ENCODE data around the gene ZNF628.

DNA sequence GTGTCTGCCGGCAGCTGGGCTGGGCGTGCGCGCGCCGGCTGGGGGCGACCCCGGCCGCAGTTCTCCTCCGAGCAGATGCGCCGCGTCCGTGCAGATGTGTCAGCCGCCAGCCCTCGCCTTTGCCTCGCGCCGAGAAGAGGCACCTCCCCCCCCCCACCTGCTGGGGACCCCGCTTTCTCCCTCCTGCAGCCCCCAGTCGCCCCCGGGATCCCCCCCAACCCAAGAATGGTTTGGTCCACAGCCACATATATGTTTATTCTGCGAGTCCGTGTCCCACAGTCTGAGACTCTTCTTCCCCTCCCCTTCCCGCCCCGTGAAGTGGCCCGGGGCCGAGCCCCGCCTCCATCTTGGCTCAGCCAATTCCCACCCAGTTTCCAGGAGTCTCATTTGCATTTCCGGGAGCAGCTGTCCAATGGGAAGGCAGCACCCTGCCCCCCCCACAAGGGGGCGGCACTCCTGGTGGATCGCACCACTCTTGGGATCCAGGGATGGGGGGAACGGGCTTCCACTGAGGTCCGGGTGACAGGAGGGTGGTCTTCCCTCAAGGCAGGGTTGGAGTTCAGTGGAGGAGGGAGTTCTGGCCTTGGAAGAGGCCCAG lies 23.6 kb upstream of the ZNF628 start:
- 0 out of 2 replicates have a peak, but pooled peaks have one; percentile 11 for TF ChIP-seq CTCF (conservative IDR thresholded peaks at IDR 0.05; ENCODE audit: low read depth, low read length)
- TF ChIP-seq RAD21 (IDR thresholded peaks at IDR 0.05; ENCODE audit: low read length) = no peak
- TF ChIP-seq MAFK (IDR thresholded peaks at IDR 0.05; ENCODE audit: low read depth, low read length) = no peak
